Measurements from ENCODE around the gene AGXT2. TPM values are rescaled to one million over a fixed set of nuclear protein-coding genes. Genes with fewer than 3 reads are reported as not detected.

Gene AGXT2
- total and polyA plus RNA-seq, 8 donors = 0.73 TPM; not detected in 7

GRCh38 chr5:35063414-35063813, 15.7 kb upstream of the AGXT2 start:
- no peaks in the 10 kb centered on the region for H3K27me3 ChIP-seq
- H3K9me3 ChIP-seq = no peaks in the 10 kb centered on the region
- TF ChIP-seq POLR2AphosphoS5 (IDR thresholded peaks at IDR 0.05) (no peak), POLR2A (IDR thresholded peaks at IDR 0.05) (no peak), EP300 (IDR thresholded peaks at IDR 0.05) (no peak), CTCF (IDR thresholded peaks at IDR 0.05) (no peak)
- H3K4me3 ChIP-seq = no peak overlapping the region
- DNase-seq = no peak
- H3K27ac ChIP-seq = no peak overlapping the region
- peaks cover 0 to 18% (median 4%) of the 10 kb centered on the region in 4 donors for H3K36me3 ChIP-seq
- H3K4me1 ChIP-seq = no peaks in the 10 kb centered on the region
- 72 to 88% (median 85%) methylated on average over 4 of the region's 4 CpGs for WGBS, 5 donors
- intact Hi-C loops (cut with DNase I; ENCODE audit: low total_unique reads) = no loop called here

GRCh38 chr5:35061211-35061770, 13.5 kb upstream of the AGXT2 start:
- intact Hi-C loops (cut with DNase I; ENCODE audit: low total_unique reads) = no loop called here
- no peak overlapping the region for H3K27ac ChIP-seq
- no peaks in the 10 kb centered on the region for H3K27me3 ChIP-seq
- WGBS, 5 donors = 76 to 92% (median 90%) methylated on average over 2 of the region's 2 CpGs
- no peak for DNase-seq
- H3K36me3 ChIP-seq = peaks cover 0 to 11% (median 4%) of the 10 kb centered on the region in 4 donors
- no peak for TF ChIP-seq POLR2A (IDR thresholded peaks at IDR 0.05)
- no peak for TF ChIP-seq POLR2AphosphoS5 (IDR thresholded peaks at IDR 0.05)
- no peak for TF ChIP-seq CTCF (IDR thresholded peaks at IDR 0.05)
- no peak for TF ChIP-seq EP300 (IDR thresholded peaks at IDR 0.05)
- no peak overlapping the region for H3K4me3 ChIP-seq
- H3K9me3 ChIP-seq = no peaks in the 10 kb centered on the region
- H3K4me1 ChIP-seq = no peaks in the 10 kb centered on the region

- Histone ChIP-seq H3K27me3 (no peaks in the 10 kb centered on the region), H3K4me3 (no peak overlapping the region), H3K27ac (no peak overlapping the region), H3K4me1 (no peaks in the 10 kb centered on the region), H3K9me3 (no peaks in the 10 kb centered on the region), H3K36me3 (peaks cover 0 to 5% (median 2%) of the 10 kb centered on the region in 4 donors)
- TF ChIP-seq CTCF (IDR thresholded peaks at IDR 0.05) (no peak), POLR2A (IDR thresholded peaks at IDR 0.05) (no peak), EP300 (IDR thresholded peaks at IDR 0.05) (no peak), POLR2AphosphoS5 (IDR thresholded peaks at IDR 0.05) (no peak)
- DNase-seq = no peak
- intact Hi-C loops (cut with DNase I; ENCODE audit: low total_unique reads) = no loop called here
- WGBS, 5 donors = 78 to 90% (median 85%) methylated on average over 2 of the region's 2 CpGs
These were observed 12.5 kb upstream of the AGXT2 start for GRCh38 chr5:35060236-35060635.

GRCh38 chr5:35059251-35059650, 11.5 kb upstream of the AGXT2 start:
- Histone ChIP-seq H3K36me3 (no peaks in the 10 kb centered on the region), H3K4me1 (no peaks in the 10 kb centered on the region), H3K9me3 (no peaks in the 10 kb centered on the region), H3K4me3 (no peak overlapping the region), H3K27me3 (no peaks in the 10 kb centered on the region), H3K27ac (no peak overlapping the region)
- intact Hi-C loops (cut with DNase I; ENCODE audit: low total_unique reads) = no loop called here
- no peak for DNase-seq
- TF ChIP-seq POLR2A (IDR thresholded peaks at IDR 0.05) (no peak), POLR2AphosphoS5 (IDR thresholded peaks at IDR 0.05) (no peak), CTCF (IDR thresholded peaks at IDR 0.05) (no peak), EP300 (IDR thresholded peaks at IDR 0.05) (no peak)

Measured in stomach (tissue), 9 donors.